Measurements from ENCODE around the gene NXPE3.

The NXPE3 gene

DNA sequence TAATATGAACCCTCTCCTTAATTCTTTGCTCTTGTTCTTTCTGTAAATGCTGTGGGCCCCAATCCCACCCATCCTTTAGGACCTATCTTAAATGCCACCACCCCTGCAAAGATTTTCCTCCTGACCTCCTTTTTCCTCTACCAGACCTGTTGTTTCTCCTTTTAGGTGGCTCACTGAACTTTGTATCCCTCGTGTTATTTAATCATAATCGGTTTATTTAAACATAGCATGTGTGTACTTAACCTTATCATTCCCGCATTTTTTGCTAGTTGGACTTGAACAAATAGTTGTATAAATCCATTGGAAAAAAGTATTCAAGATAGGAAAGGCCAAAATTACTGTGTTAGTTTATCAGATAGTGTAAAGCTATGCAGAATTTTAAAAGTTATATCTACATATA, 69.3 kb downstream of the NXPE3 start:
- no peaks in the 10 kb centered on the region for H3K9me3 ChIP-seq (ENCODE audit: control insufficient read depth, insufficient read depth, low read length)
- H3F3A ChIP-seq (ENCODE audit: control insufficient read depth, insufficient read depth) = peaks cover 13% of the 10 kb centered on the region
- peaks cover 83% of the 10 kb centered on the region for H3K79me2 ChIP-seq (ENCODE audit: control insufficient read depth, low read length)
- peaks cover 22% of the 10 kb centered on the region for H4K20me1 ChIP-seq (ENCODE audit: control insufficient read depth, insufficient read depth, low read depth, low read length)
- H3K4me1 ChIP-seq (ENCODE audit: control insufficient read depth, low read length) = peaks cover 60% of the 10 kb centered on the region
- no peaks in the 10 kb centered on the region for H3K27me3 ChIP-seq (ENCODE audit: control insufficient read depth, low read length)
- H3K36me3 ChIP-seq (ENCODE audit: control insufficient read depth, low read length) = peaks cover 58% of the 10 kb centered on the region
- peak overlapping the region; percentile 53 for H3K27ac ChIP-seq (ENCODE audit: low read depth, low read length)
- H3K9me2 ChIP-seq (replicated peaks; ENCODE audit: control insufficient read depth, low read length) = no peaks in the 10 kb centered on the region
- H3K4me3 ChIP-seq (ENCODE audit: low read length) = peak overlapping the region; percentile 84
- H3K4me2 ChIP-seq (ENCODE audit: low read length) = peak overlapping the region; percentile 76
- no peak for TF ChIP-seq EZH2phosphoT487 (IDR thresholded peaks at IDR 0.05; ENCODE audit: borderline replicate concordance, low read length)
- TF ChIP-seq, protein P1, sequence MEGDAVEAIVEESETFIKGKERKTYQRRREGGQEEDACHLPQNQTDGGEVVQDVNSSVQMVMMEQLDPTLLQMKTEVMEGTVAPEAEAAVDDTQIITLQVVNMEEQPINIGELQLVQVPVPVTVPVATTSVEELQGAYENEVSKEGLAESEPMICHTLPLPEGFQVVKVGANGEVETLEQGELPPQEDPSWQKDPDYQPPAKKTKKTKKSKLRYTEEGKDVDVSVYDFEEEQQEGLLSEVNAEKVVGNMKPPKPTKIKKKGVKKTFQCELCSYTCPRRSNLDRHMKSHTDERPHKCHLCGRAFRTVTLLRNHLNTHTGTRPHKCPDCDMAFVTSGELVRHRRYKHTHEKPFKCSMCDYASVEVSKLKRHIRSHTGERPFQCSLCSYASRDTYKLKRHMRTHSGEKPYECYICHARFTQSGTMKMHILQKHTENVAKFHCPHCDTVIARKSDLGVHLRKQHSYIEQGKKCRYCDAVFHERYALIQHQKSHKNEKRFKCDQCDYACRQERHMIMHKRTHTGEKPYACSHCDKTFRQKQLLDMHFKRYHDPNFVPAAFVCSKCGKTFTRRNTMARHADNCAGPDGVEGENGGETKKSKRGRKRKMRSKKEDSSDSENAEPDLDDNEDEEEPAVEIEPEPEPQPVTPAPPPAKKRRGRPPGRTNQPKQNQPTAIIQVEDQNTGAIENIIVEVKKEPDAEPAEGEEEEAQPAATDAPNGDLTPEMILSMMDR (IDR thresholded peaks at IDR 0.05; ENCODE audit: low read depth, low read length, poor library complexity, severe bottlenecking) = no peak

DNA sequence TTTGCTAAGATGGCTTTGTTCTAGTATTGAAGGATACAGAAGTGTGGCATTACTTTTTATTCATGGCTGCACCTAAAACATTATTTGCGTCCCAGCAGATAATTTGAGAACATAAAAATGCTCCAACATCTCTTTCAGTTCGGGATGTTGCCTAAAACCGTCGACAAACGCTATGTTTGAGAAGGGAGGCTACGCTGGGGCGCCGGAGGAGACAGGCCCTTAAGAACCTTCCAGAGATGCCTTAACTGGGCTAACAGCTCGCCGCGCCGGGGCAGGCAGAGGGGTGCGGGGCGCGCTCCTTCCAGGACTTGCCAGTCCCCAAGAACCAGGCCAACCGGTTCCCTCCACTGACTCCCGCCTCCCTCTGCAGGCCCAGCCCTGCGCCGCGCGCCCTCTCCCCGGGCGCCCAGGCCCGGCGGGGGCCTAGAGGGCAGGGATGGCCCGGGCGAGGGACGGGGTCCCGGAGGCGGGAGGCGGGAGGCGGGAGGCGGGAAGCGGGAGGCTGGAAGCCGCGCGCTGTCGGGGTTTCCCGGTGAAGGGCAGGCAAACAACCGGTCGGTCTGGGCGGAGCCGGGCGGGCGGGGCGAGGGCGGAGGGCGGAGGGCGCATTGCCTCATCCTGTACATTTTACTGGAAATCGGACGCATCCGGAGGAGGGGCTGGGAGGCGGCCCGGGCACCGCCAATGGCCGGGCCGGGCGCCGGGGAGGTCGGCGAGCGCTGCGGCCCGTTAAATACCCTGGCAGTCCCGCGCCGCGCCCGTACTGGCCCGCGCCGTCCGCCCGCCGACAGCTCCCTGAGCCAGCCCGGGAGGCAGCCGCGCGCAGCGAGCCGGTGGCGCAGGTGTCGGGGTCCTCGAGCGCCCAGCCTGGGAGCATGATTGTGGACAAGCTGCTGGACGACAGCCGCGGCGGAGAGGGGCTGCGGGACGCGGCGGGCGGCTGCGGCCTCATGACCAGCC, 70.0 kb downstream of the NXPE3 start, which contains the start of gene NFKBIZ:
Gene NFKBIZ (plus strand): TSS at position 761 of the 960 bp plus-strand sequence. CDS start 115 bp downstream, at position 876.
- peak within 1 kb of the TSS; percentile 84 for H3K4me3 ChIP-seq (ENCODE audit: low read length)
- peaks cover 59% of the 10 kb centered on the region for H3K36me3 ChIP-seq (ENCODE audit: control insufficient read depth, low read length)
- H3F3A ChIP-seq (ENCODE audit: control insufficient read depth, insufficient read depth) = peaks cover 13% of the 10 kb centered on the region
- H3K9me3 ChIP-seq (ENCODE audit: control insufficient read depth, insufficient read depth, low read length) = no peaks in the 10 kb centered on the region
- peaks cover 22% of the 10 kb centered on the region for H4K20me1 ChIP-seq (ENCODE audit: control insufficient read depth, insufficient read depth, low read depth, low read length)
- peaks cover 83% of the 10 kb centered on the region for H3K79me2 ChIP-seq (ENCODE audit: control insufficient read depth, low read length)
- H3K9me2 ChIP-seq (replicated peaks; ENCODE audit: control insufficient read depth, low read length) = no peaks in the 10 kb centered on the region
- peaks cover 57% of the 10 kb centered on the region for H3K4me1 ChIP-seq (ENCODE audit: control insufficient read depth, low read length)
- no peaks in the 10 kb centered on the region for H3K27me3 ChIP-seq (ENCODE audit: control insufficient read depth, low read length)
- peak within 1 kb of the TSS; percentile 76 for H3K4me2 ChIP-seq (ENCODE audit: low read length)
- peak within 1 kb of the TSS; percentile 62 for H3K27ac ChIP-seq (ENCODE audit: low read depth, low read length)
- no peak for TF ChIP-seq EZH2phosphoT487 (IDR thresholded peaks at IDR 0.05; ENCODE audit: borderline replicate concordance, low read length)
- TF ChIP-seq, protein P1 (IDR thresholded peaks at IDR 0.05; ENCODE audit: low read depth, low read length, poor library complexity, severe bottlenecking) = no peak

DNA sequence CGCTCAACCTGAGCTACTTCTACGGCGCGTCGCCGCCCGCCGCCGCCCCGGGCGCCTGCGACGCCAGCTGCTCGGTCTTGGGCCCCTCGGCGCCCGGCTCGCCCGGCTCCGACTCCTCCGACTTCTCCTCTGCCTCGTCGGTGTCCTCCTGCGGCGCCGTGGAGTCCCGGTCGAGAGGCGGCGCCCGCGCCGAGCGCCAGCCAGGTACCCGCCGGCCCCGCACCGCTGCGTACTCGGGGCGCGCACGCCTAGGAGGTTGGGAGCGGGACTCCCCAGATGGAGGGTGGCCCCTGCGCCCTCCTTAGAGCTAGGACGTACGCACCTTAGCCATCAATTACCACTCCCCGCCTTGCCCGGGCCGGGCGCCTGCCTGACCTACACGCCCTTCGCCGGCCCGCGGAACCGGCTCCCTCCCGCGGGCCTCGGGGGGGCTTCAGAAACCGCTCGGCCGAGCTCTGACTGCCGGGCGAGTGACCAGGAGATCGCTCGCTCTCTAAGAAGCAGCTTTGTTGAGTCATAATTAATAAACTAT, 70.8 kb downstream of the NXPE3 start:
- Histone ChIP-seq H3K9me2 (replicated peaks; ENCODE audit: control insufficient read depth, low read length) (no peaks in the 10 kb centered on the region), H3K79me2 (ENCODE audit: control insufficient read depth, low read length) (peaks cover 81% of the 10 kb centered on the region), H3K4me3 (ENCODE audit: low read length) (peak overlapping the region; percentile 84), H4K20me1 (ENCODE audit: control insufficient read depth, insufficient read depth, low read depth, low read length) (peaks cover 22% of the 10 kb centered on the region), H3K4me2 (ENCODE audit: low read length) (peak overlapping the region; percentile 76), H3K36me3 (ENCODE audit: control insufficient read depth, low read length) (peaks cover 63% of the 10 kb centered on the region), H3K27me3 (ENCODE audit: control insufficient read depth, low read length) (no peaks in the 10 kb centered on the region), H3F3A (ENCODE audit: control insufficient read depth, insufficient read depth) (peaks cover 13% of the 10 kb centered on the region), H3K27ac (ENCODE audit: low read depth, low read length) (peak overlapping the region; percentile 62), H3K9me3 (ENCODE audit: control insufficient read depth, insufficient read depth, low read length) (no peaks in the 10 kb centered on the region), H3K4me1 (ENCODE audit: control insufficient read depth, low read length) (peaks cover 53% of the 10 kb centered on the region)
- TF ChIP-seq, protein P1 (IDR thresholded peaks at IDR 0.05; ENCODE audit: low read depth, low read length, poor library complexity, severe bottlenecking) = peak; percentile 40
- no peak for TF ChIP-seq EZH2phosphoT487 (IDR thresholded peaks at IDR 0.05; ENCODE audit: borderline replicate concordance, low read length)
